Measurements from ENCODE around the gene VARS2.

VARS2 gene

GRCh38 chr6:30894381-30894780 lies 19.7 kb upstream of the VARS2 start:
- in situ Hi-C loops (cut with HindIII; ENCODE audit: low sequenced_read_pairs), result no loop called here
- TF ChIP-seq CTCF (IDR thresholded peaks at IDR 0.05; ENCODE audit: low read depth, low read length), result no peak
- H3K4me3 ChIP-seq (ENCODE audit: low read depth, low read length), result no peak overlapping the region
- DNase-seq (ENCODE audit: low read depth, low spot score), result no peak

DNA sequence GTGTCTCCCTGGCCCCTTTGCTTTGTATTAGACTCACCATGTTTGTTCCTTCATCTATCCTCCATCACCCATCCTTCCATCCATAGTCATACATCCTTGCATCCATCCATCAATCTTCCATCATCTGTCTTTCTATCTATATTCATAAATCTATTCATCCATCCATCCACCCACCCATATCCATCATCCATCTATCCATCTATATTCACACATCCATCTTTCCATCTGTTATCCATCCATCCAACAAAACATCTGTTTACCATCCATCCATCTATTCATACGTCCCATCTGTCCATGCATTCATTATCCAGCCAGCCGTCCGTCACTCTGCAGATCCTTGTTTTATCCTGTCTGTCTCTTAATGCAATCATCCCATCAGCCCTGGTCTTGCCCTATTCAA lies 19.1 kb upstream of the VARS2 start:
- DNase-seq (ENCODE audit: low read depth, low spot score), result no peak
- in situ Hi-C loops (cut with HindIII; ENCODE audit: low sequenced_read_pairs), result no loop called here
- no peak overlapping the region for H3K4me3 ChIP-seq (ENCODE audit: low read depth, low read length)
- no peak for TF ChIP-seq CTCF (IDR thresholded peaks at IDR 0.05; ENCODE audit: low read depth, low read length)

DNA sequence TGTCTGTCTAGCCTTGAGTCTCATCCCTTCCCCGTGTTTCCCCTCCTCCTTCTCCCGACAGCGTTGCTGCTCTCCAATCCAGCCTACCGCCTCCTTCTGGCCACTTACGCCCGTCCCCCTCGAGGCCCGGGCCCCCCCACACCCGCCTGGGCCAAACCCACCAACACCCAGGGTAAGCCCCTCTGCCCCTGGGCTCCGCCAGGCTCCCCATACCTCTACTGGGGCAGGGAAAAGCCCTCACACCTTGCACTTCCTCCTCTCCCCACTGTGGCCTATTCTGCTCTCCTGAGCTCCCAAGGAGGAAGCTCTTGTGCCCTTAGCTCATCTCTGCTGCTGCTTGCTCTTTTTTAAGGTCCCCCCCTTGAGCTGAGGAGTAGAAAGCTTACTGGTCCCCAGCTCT lies 18.7 kb upstream of the VARS2 start:
- TF ChIP-seq CTCF (IDR thresholded peaks at IDR 0.05; ENCODE audit: low read depth, low read length), result no peak
- no peak for DNase-seq (ENCODE audit: low read depth, low spot score)
- no peak overlapping the region for H3K4me3 ChIP-seq (ENCODE audit: low read depth, low read length)
- in situ Hi-C loops (cut with HindIII; ENCODE audit: low sequenced_read_pairs), result no loop called here

DNA sequence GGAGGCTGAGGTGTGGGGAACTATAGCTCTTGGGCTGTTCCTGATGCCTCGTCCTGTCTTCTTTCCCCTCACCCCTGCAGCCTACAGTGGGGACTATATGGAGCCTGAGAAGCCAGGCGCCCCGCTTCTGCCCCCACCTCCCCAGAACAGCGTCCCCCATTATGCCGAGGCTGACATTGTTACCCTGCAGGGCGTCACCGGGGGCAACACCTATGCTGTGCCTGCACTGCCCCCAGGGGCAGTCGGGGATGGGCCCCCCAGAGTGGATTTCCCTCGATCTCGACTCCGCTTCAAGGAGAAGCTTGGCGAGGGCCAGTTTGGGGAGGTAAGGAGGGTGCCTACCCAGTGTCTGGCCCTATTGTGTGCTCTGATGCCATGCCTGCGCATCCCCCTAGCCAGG lies 17.5 kb upstream of the VARS2 start:
- no peak for DNase-seq (ENCODE audit: low read depth, low spot score)
- H3K4me3 ChIP-seq (ENCODE audit: low read depth, low read length), result no peak overlapping the region
- in situ Hi-C loops (cut with HindIII; ENCODE audit: low sequenced_read_pairs), result no loop called here
- TF ChIP-seq CTCF (IDR thresholded peaks at IDR 0.05; ENCODE audit: low read depth, low read length), result no peak

GRCh38 chr6:30897882-30898281 lies 16.2 kb upstream of the VARS2 start:
- DNase-seq (ENCODE audit: low read depth, low spot score), result no peak
- TF ChIP-seq CTCF (IDR thresholded peaks at IDR 0.05; ENCODE audit: low read depth, low read length), result no peak
- H3K4me3 ChIP-seq (ENCODE audit: low read depth, low read length), result no peak overlapping the region
- in situ Hi-C loops (cut with HindIII; ENCODE audit: low sequenced_read_pairs), result no loop called here

DNA sequence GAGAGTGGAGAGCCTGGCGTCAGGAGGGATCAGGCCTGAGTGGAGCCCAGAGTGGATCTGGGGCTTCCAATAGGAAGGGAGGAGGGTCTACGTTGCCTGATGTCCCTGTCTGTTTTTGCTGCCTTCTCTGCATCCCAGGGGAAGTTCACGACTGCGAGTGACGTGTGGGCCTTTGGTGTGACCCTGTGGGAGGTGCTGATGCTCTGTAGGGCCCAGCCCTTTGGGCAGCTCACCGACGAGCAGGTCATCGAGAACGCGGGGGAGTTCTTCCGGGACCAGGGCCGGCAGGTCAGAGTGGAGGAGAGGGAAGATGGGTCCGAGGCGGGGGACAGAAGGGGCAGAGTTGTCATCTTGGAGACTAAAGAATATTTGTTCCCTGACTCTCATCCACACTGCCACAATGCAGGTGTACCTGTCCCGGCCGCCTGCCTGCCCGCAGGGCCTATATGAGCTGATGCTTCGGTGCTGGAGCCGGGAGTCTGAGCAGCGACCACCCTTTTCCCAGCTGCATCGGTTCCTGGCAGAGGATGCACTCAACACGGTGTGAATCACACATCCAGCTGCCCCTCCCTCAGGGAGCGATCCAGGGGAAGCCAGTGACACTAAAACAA lies 15.2 kb upstream of the VARS2 start:
- DNase-seq (ENCODE audit: low read depth, low spot score), result no peak
- no peak overlapping the region for H3K4me3 ChIP-seq (ENCODE audit: low read depth, low read length)
- no peak for TF ChIP-seq CTCF (IDR thresholded peaks at IDR 0.05; ENCODE audit: low read depth, low read length)
- in situ Hi-C loops (cut with HindIII; ENCODE audit: low sequenced_read_pairs), result no loop called here

All from astrocyte of the spinal cord (primary cell).